ENCODE measurements around the gene SNAPC2. TPM values are rescaled to one million over a fixed set of nuclear protein-coding genes. Genes with fewer than 3 reads are reported as not detected.
A peak's percentile ranks its signal among the peaks of the same experiment; 100 is the strongest.

Gene SNAPC2
- total and polyA plus RNA-seq, 2 donors: 6.4 to 16.0 TPM

- 93% methylated on average over 16 of the region's 16 CpGs for WGBS
Measured at GRCh38 chr19:7898967-7899366, 21.2 kb upstream of the SNAPC2 start.

GRCh38 chr19:7899751-7900378 lies 20.3 kb upstream of the SNAPC2 start:
- DNase-seq (ENCODE audit: low read depth in 6 of 9, low spot score in 9 of 9): no peak
- peaks cover 0 to 5% of the 10 kb centered on the region in 2 donors for H3K9me3 ChIP-seq (ENCODE audit: control insufficient read depth in 2 of 2, insufficient read depth in 1 of 2, low read length in 1 of 2)
- peaks cover 0 to 18% of the 10 kb centered on the region in 2 donors for H3K27me3 ChIP-seq (ENCODE audit: control insufficient read depth in 2 of 2, insufficient read depth in 1 of 2, low read length in 1 of 2)
- 94% methylated on average over 34 of the region's 34 CpGs for WGBS
- H3K4me1 ChIP-seq (ENCODE audit: control insufficient read depth in 2 of 2, insufficient read depth in 2 of 2, low read length in 2 of 2): peaks cover 10 to 17% of the 10 kb centered on the region in 2 donors
- H3K4me3 ChIP-seq (ENCODE audit: low read length in 2 of 2): no peak overlapping the region
- H3K27ac ChIP-seq (ENCODE audit: low read depth in 1 of 2, low read length in 1 of 2): no peak overlapping the region
- H3K36me3 ChIP-seq (ENCODE audit: control insufficient read depth in 2 of 2, insufficient read depth in 2 of 2, low read length in 1 of 2): no peaks in the 10 kb centered on the region

More at GRCh38 chr19:7898967-7899366, 21.2 kb upstream of the SNAPC2 start:
- H3K27ac ChIP-seq (ENCODE audit: low read depth in 1 of 2, low read length in 1 of 2): no peak overlapping the region
- peaks cover 0 to 5% of the 10 kb centered on the region in 2 donors for H3K9me3 ChIP-seq (ENCODE audit: control insufficient read depth in 2 of 2, insufficient read depth in 1 of 2, low read length in 1 of 2)
- H3K4me3 ChIP-seq (ENCODE audit: low read length in 2 of 2): no peak overlapping the region
- no peak for DNase-seq (ENCODE audit: low read depth in 6 of 9, low spot score in 9 of 9)
- no peaks in the 10 kb centered on the region for H3K36me3 ChIP-seq (ENCODE audit: control insufficient read depth in 2 of 2, insufficient read depth in 2 of 2, low read length in 1 of 2)
- H3K27me3 ChIP-seq (ENCODE audit: control insufficient read depth in 2 of 2, insufficient read depth in 1 of 2, low read length in 1 of 2): peaks cover 0 to 26% of the 10 kb centered on the region in 2 donors
- peaks cover 4 to 10% of the 10 kb centered on the region in 2 donors for H3K4me1 ChIP-seq (ENCODE audit: control insufficient read depth in 2 of 2, insufficient read depth in 2 of 2, low read length in 2 of 2)

- H3K4me1 ChIP-seq (ENCODE audit: control insufficient read depth in 2 of 2, insufficient read depth in 2 of 2, low read length in 2 of 2): peaks cover 11 to 23% of the 10 kb centered on the region in 2 donors
- peaks cover 0 to 5% of the 10 kb centered on the region in 2 donors for H3K9me3 ChIP-seq (ENCODE audit: control insufficient read depth in 2 of 2, insufficient read depth in 1 of 2, low read length in 1 of 2)
- H3K27me3 ChIP-seq (ENCODE audit: control insufficient read depth in 2 of 2, insufficient read depth in 1 of 2, low read length in 1 of 2): peaks cover 0 to 12% of the 10 kb centered on the region in 2 donors
- DNase-seq (ENCODE audit: low read depth in 6 of 9, low spot score in 9 of 9): no peak
- H3K36me3 ChIP-seq (ENCODE audit: control insufficient read depth in 2 of 2, insufficient read depth in 2 of 2, low read length in 1 of 2): no peaks in the 10 kb centered on the region
- no peak overlapping the region for H3K4me3 ChIP-seq (ENCODE audit: low read length in 2 of 2)
- WGBS: 93% methylated on average over 21 of the region's 21 CpGs
- no peak overlapping the region for H3K27ac ChIP-seq (ENCODE audit: low read depth in 1 of 2, low read length in 1 of 2)
Measured at GRCh38 chr19:7900401-7900870, 19.7 kb upstream of the SNAPC2 start.

GRCh38 chr19:7900931-7901330 lies 19.2 kb upstream of the SNAPC2 start:
- H3K9me3 ChIP-seq (ENCODE audit: control insufficient read depth in 2 of 2, insufficient read depth in 1 of 2, low read length in 1 of 2): peaks cover 0 to 5% of the 10 kb centered on the region in 2 donors
- DNase-seq (ENCODE audit: low read depth in 6 of 9, low spot score in 9 of 9): no peak
- H3K36me3 ChIP-seq (ENCODE audit: control insufficient read depth in 2 of 2, insufficient read depth in 2 of 2, low read length in 1 of 2): peaks cover 0 to 4% of the 10 kb centered on the region in 2 donors
- 90% methylated on average over 3 of the region's 3 CpGs for WGBS
- H3K27me3 ChIP-seq (ENCODE audit: control insufficient read depth in 2 of 2, insufficient read depth in 1 of 2, low read length in 1 of 2): peaks cover 0 to 9% of the 10 kb centered on the region in 2 donors
- H3K4me3 ChIP-seq (ENCODE audit: low read length in 2 of 2): no peak overlapping the region
- peaks cover 12 to 23% of the 10 kb centered on the region in 2 donors for H3K4me1 ChIP-seq (ENCODE audit: control insufficient read depth in 2 of 2, insufficient read depth in 2 of 2, low read length in 2 of 2)
- no peak overlapping the region for H3K27ac ChIP-seq (ENCODE audit: low read depth in 1 of 2, low read length in 1 of 2)

GRCh38 chr19:7901337-7901736 lies 18.8 kb upstream of the SNAPC2 start:
- peaks cover 0 to 5% of the 10 kb centered on the region in 2 donors for H3K9me3 ChIP-seq (ENCODE audit: control insufficient read depth in 2 of 2, insufficient read depth in 1 of 2, low read length in 1 of 2)
- H3K27me3 ChIP-seq (ENCODE audit: control insufficient read depth in 2 of 2, insufficient read depth in 1 of 2, low read length in 1 of 2): peaks cover 0 to 9% of the 10 kb centered on the region in 2 donors
- peaks cover 4 to 7% of the 10 kb centered on the region in 2 donors for H3K36me3 ChIP-seq (ENCODE audit: control insufficient read depth in 2 of 2, insufficient read depth in 2 of 2, low read length in 1 of 2)
- no peak overlapping the region for H3K4me3 ChIP-seq (ENCODE audit: low read length in 2 of 2)
- peaks cover 13 to 23% of the 10 kb centered on the region in 2 donors for H3K4me1 ChIP-seq (ENCODE audit: control insufficient read depth in 2 of 2, insufficient read depth in 2 of 2, low read length in 2 of 2)
- 96% methylated on average over 7 of the region's 7 CpGs for WGBS
- DNase-seq (ENCODE audit: low read depth in 6 of 9, low spot score in 9 of 9): no peak
- H3K27ac ChIP-seq (ENCODE audit: low read depth in 1 of 2, low read length in 1 of 2): no peak overlapping the region

GRCh38 chr19:7902796-7903243 lies 17.3 kb upstream of the SNAPC2 start:
- H3K4me1 ChIP-seq (ENCODE audit: control insufficient read depth in 2 of 2, insufficient read depth in 2 of 2, low read length in 2 of 2): peaks cover 13 to 25% of the 10 kb centered on the region in 2 donors
- no peak for DNase-seq (ENCODE audit: low read depth in 6 of 9, low spot score in 9 of 9)
- H3K27ac ChIP-seq (ENCODE audit: low read depth in 1 of 2, low read length in 1 of 2): peak overlapping the region in 1 of 2 donors; percentile 77
- peaks cover 0 to 5% of the 10 kb centered on the region in 2 donors for H3K9me3 ChIP-seq (ENCODE audit: control insufficient read depth in 2 of 2, insufficient read depth in 1 of 2, low read length in 1 of 2)
- H3K27me3 ChIP-seq (ENCODE audit: control insufficient read depth in 2 of 2, insufficient read depth in 1 of 2, low read length in 1 of 2): peaks cover 0 to 9% of the 10 kb centered on the region in 2 donors
- peaks cover 4 to 16% of the 10 kb centered on the region in 2 donors for H3K36me3 ChIP-seq (ENCODE audit: control insufficient read depth in 2 of 2, insufficient read depth in 2 of 2, low read length in 1 of 2)
- 25% methylated on average over 20 of the region's 20 CpGs for WGBS
- peak overlapping the region; percentile 59 to 63 for H3K4me3 ChIP-seq (ENCODE audit: low read length in 2 of 2)

GRCh38 chr19:7903244-7904073 lies 16.7 kb upstream of the SNAPC2 start, which contains the start of gene MAP2K7:
TSS of gene MAP2K7 (plus strand) at chr19:7903877. CDS start at chr19:7903945, 68 bp downstream.
- peaks cover 13 to 25% of the 10 kb centered on the region in 2 donors for H3K4me1 ChIP-seq (ENCODE audit: control insufficient read depth in 2 of 2, insufficient read depth in 2 of 2, low read length in 2 of 2)
- WGBS: under 1% methylated on average over 89 of the region's 89 CpGs

GRCh38 chr19:7904074-7905020 lies 15.8 kb upstream of the SNAPC2 start:
- WGBS: 14% methylated on average over 68 of the region's 68 CpGs
- peaks cover 13 to 26% of the 10 kb centered on the region in 2 donors for H3K36me3 ChIP-seq (ENCODE audit: control insufficient read depth in 2 of 2, insufficient read depth in 2 of 2, low read length in 1 of 2)
- peak overlapping the region; percentile 89 to 95 for H3K27ac ChIP-seq (ENCODE audit: low read depth in 1 of 2, low read length in 1 of 2)
- peaks cover 0 to 9% of the 10 kb centered on the region in 2 donors for H3K27me3 ChIP-seq (ENCODE audit: control insufficient read depth in 2 of 2, insufficient read depth in 1 of 2, low read length in 1 of 2)
- H3K9me3 ChIP-seq (ENCODE audit: control insufficient read depth in 2 of 2, insufficient read depth in 1 of 2, low read length in 1 of 2): peaks cover 0 to 5% of the 10 kb centered on the region in 2 donors
- H3K4me1 ChIP-seq (ENCODE audit: control insufficient read depth in 2 of 2, insufficient read depth in 2 of 2, low read length in 2 of 2): peaks cover 13 to 25% of the 10 kb centered on the region in 2 donors
- H3K4me3 ChIP-seq (ENCODE audit: low read length in 2 of 2): peak overlapping the region; percentile 59 to 79
- DNase-seq (ENCODE audit: low read depth in 6 of 9, low spot score in 9 of 9): peak in 3 of 9 donors; percentile 44 to 64 (median 60)

More at GRCh38 chr19:7903244-7904073, 16.7 kb upstream of the SNAPC2 start, which contains the start of gene MAP2K7:
- DNase-seq (ENCODE audit: low read depth in 6 of 9, low spot score in 9 of 9): peak; percentile 98 to 100 (median 99)
- H3K27ac ChIP-seq (ENCODE audit: low read depth in 1 of 2, low read length in 1 of 2): peak within 1 kb of the TSS; percentile 89 to 95
- peaks cover 0 to 5% of the 10 kb centered on the region in 2 donors for H3K9me3 ChIP-seq (ENCODE audit: control insufficient read depth in 2 of 2, insufficient read depth in 1 of 2, low read length in 1 of 2)
- peaks cover 7 to 22% of the 10 kb centered on the region in 2 donors for H3K36me3 ChIP-seq (ENCODE audit: control insufficient read depth in 2 of 2, insufficient read depth in 2 of 2, low read length in 1 of 2)
- peaks cover 0 to 9% of the 10 kb centered on the region in 2 donors for H3K27me3 ChIP-seq (ENCODE audit: control insufficient read depth in 2 of 2, insufficient read depth in 1 of 2, low read length in 1 of 2)
- H3K4me3 ChIP-seq (ENCODE audit: low read length in 2 of 2): peak within 1 kb of the TSS; percentile 59 to 79

Measured in thymus (tissue), 11 donors.